ENCODE data around the gene SRRM4.
A peak's percentile ranks its signal among the peaks of the same experiment; 100 is the strongest.
"Not testable (repeated sequence)": the region's sequence is repeated elsewhere in the genome, so short reads cannot be mapped to it uniquely, and the experiment has no call there.

Gene SRRM4

DNA sequence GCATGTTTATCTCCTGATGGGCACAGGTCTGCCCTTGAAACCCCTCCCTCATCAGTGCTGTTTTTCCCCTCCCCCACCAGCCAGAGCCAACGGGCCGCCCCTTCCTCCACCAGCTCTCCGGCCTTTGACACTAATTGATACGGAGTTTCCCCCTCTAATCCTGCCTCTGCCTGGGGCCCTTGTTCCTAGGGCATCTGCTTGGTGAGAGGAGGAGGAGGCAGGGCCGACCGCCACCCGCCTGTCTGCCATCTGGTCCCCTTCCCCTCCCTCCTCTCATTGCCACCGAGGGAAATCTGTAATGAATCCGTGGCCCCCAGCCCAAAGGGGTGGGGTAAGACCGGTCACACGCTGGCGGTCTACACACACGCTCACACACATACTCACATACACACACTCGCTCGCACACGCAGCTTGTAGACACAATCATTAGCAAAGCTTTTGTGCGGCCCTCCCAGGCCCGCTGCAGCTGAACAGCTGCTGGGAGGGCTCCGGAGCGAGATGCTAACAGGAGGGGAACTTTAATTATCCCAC lies 27.4 kb downstream of the SRRM4 start:
- no peak for DNase-seq

DNA sequence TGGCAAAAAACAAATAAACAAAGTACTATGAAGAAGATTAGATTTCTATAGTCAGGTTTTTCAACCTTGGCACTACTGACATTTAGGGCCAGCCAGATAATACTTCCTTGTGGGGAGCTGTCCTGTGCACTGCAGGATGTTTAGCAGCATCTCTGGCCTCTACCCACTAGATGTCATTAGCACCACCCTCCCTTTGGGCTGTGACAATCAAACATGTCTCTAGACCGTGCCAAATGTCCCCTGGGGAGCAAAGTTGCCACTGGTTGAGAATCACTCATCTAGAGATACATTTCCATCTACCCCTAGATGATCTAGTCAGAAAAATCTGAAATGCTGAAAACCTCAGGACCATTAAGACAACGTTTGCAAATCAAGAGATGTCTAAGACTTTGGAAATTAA lies 29.9 kb downstream of the SRRM4 start:
- DNase-seq, result no peak

DNA sequence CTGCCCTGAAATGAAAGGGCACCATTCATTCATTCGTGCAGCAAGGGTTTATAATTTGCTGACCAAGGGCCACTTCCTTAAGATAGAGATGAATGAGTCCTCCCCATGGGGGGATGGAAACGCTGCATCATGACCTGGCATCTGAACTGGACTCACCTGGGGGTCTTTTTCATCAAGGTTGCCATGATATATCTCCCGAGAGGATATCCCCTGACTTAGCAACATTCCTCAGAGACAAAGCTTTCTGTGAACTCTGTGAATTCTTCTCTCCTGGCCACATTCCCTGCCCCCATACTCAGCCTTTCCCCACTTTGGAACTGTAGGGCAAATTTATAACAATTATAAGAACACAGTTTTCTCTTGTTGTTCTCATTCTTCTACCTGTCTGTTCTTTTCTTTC lies 30.8 kb downstream of the SRRM4 start:
- no peak for DNase-seq

DNA sequence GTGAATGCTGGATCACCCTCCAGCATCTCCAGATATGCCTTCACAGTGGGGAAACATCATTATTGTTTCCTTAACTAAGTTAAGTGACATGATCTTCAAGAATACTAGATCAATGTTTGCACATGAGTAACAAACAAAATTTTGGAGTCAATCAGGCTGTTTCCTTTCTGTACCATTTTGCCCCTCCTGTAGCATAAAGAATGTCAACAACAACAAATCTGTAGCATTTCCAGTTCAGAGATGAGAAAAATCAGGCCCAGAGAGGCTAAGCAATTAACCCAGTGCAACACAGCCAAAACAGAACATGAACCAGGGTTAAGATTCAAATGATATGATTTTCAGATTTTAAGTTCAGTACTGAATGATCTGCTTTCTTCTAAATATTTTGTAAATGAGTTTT lies 31.7 kb downstream of the SRRM4 start:
- no peak for DNase-seq

DNA sequence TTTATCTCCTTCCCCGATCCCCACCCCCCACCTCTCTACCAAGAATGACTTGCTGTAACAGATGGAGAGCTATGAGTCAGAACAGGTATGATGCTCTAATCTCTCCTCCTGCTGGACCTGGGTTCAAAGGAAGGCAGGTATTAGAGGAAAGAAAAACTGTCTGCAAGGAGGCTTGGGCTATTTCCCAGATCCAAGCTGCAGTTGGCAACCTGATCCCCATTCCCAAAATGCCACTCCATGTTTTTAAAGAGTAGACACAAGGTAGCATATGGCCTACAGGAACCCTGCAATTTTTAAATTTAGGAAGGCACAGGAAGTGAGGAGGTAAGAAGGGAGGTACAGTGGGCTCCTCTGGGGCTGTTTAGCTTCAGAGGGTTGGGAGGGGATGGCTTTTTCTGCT lies 33.0 kb downstream of the SRRM4 start:
- DNase-seq, result no peak

DNA sequence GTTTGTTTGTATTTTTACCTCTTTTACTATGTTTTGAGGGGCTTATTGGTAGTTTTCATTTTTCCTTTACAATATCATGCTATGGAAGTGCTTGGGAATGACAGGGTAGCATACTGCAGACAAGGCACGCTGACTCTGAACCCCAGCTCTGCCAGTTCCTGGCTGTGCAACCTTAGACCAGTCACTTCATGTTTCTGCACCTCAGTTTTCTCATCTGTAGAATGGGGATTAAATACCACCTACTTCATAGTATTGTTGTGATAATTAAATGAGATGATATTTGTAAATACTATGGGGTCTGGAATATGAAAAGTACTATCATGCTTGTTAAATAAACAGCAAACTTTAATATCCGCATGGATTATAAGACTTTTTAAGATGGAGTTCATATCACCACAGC lies 35.4 kb downstream of the SRRM4 start:
- no peak for DNase-seq

DNA sequence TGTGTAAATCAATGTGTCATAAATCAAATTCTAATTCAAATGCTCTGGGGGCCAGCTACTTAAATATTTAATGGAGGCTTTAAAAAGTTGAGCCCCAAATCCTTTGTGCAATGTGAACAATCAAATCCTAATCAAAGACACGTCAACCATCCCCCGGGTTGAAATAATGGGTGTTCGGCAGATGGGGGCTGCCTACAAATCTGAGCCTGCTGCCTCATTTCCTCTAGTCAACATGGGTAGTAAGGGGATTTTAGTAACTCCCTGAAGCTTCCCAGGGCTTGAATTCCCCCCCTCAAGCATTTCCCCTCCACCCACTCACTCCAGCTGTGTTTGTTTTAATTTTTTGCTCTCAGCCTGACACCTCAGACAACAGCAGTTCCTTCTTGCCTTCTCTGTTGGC lies 37.8 kb downstream of the SRRM4 start:
- DNase-seq, result no peak

DNA sequence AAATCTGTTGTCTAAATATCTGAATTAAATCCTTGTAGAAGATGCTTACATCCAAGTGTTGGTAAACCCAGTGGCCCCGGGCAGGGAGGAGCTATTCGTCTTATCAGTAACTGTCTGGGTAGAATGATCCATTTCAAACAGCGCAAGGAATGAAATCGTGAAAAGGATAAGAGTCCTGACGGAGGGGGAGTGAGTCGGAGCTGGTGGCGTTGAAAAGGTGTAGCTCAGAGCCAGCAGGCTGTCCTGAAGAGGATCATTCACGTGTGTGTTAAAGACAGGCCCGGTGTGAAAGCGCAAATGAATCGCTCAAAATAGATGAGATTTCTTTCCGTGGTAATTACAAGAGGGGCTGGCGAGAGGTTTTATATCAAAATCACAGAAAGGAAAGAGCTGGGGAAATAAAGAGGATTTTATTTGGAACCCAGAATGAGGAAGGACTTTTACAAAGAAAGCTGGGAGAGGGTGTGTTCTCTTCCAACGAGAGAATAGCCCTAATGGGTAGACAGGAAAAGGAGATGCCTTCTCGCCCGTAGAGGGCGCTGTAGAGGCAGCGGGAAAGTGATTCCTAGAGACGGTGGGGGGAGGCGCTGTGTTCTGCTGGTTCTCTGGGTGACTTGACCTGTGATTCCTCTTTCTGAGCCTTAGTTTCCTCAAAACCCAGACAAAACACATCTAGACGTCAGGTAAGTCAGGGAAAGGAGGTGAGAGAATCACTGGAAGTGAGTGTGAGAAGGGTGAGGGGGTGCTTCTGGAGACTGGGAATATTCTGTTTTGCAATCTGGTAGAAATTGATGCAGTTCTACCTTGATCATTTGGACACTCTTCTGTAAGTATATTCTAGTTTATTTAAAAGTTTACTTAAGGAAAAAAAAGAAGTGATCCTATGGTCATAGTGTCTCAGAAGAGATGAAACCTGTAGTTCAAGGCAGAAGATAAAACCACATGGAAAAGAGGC lies 39.3 kb downstream of the SRRM4 start:
- DNase-seq, result no peak

DNA sequence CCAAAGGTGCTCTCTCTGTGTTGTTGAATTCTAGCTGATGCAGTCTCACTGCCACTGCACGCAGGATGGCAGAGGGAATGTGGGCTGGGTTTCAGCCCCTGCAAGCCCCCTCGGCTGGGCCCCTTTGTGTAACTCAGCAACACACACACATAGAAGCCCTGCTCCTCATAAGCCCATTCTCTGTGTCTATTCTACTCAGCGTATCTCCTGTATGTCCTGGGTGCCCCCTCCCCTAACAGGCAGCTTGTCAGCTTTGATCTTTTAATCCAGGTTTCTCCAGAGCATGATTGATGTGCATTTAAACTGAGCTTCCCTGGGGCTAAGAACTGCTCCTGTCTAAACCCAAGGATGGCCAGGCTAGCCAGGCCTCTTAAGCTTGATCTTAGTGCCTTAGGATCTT lies 43.0 kb downstream of the SRRM4 start:
- no peak for DNase-seq

DNA sequence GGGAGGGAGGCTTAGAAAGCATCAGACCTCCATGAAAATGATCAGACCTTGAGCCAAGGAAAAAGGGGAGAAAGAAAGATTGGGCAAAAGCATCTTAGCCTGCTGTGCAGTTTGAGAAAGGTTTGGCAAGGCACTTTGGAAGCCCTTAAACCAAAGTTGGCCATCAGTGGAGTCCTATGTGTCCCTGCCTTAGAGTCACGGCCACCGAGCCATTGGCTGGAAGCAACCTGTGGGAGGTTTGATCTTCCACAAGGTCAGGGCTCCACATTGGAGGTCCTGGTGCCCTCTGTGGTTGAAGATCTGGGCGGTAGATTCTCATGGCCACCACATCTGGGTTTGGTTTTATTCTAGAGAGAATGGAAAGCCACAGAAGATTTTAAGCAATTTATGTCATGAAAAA lies 44.4 kb downstream of the SRRM4 start:
- DNase-seq, result no peak

DNA sequence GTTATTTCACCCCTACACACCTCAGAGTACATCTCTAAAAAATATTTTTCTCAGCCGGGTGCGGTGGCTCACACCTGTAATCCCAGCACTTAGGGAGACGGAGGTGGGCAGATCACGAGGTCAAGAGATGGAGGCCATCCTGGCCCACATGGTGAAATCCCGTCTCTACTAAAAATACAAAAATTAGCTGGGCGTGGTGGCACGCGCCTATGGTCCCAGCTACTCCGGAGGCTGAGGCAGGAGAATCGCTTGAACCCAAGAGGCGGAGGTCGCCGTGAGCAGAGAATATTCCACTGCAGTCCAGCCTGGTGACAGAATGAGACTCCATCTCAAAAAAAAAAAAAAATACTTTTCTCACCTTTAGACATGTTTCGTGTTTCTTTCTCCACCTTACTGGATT lies 52.0 kb downstream of the SRRM4 start:
- DNase-seq, result not testable (repeated sequence)

DNA sequence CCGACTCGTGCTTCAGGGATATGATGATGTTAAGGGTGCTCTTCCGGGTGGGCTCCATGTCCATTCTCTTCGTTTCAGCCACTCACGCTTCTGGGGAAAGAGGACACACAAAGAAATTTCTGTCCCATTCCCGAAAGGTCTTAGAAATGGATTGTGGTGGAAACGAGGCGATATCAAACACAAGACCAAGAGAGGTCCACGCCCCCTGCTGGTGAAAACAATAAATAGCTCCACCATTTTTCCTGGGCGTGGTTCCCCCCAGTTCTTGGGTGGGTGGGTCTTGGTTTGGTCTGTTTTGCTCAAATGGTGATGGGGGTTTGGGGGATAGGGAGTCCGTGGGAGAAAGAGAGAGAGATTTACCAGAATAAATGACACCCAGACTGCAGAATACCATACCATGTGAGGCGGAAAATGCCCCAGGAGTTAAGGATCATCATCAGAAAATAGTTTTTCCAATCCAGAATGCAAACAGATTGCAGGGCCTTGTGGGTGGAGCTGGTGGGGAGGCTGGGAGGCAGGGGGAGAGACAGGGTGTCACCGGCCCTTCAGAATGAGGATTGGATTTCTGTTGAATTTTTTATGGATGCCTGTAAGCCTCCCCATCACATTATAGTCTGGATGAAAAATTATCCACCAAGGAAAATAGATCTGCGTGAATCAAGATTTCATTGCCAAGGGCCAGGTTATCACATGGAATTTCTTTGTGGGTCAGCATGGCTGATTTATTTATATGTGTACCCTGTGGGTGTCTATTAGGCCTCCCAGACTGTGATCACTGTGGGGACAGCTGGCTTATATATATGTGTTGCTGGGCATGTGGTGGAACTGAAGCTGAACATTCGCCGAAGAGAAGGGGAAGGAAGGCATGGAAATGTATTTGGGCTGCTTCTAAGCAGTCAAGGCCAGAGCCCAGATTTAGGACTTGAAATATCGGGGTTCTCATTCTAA lies 55.8 kb downstream of the SRRM4 start:
- DNase-seq, result peak; percentile 8

DNA sequence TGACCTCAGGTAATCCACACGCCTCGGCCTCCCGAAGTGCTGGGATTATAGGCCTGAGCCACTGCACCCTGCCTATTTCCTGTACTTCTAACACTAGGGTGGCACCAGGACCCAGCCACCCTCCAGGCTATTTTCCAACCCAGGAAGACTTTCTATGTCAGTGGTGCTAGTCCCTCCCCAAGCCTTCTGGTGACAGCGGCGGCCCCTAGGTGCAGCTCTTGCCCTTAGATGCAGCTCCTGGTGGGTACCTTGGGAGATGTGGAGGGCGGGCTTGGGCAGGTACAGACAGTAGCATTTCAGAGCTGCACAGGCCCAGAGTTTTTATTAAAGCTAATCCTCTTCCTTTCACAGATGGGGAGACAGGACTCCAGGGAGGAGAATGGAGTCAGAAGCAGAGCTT lies 62.8 kb downstream of the SRRM4 start:
- DNase-seq, result no peak

DNA sequence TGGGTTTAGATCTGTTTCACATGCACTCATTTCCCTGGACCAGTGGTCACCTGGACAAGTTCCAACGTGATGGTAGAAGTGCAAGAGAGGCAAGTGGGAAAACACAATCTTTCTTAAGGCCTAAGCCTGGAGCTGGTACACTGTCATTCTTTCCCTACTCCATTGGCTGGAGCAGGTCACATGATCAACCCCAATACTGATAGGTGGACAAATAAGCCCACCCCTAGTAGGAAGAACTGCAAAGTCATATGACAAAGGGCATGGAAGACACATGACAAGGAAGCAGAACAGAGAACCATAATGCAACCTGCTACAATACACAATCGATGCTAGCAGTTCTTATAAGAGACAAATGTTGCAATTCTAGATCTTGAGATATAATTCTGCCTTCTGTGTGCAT lies 66.3 kb downstream of the SRRM4 start:
- no peak for DNase-seq

DNA sequence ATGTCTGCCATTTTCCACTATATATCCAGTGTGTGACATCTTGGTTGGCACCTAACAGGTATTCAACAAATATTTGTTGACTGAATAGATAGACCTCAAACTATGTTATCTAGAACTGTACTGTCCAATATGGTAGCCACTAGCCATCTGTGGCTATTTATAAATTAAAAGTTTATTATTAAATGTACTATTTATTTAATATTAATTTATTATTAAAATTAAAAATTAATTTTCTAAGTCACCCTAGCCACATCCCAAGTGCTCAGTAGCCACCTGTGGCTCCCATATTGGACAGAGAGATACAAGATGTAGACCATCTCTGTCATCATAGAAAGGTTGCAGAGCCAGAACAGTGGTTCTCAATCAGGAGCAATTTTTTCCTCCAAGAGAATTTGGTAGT lies 69.3 kb downstream of the SRRM4 start:
- DNase-seq, result no peak

DNA sequence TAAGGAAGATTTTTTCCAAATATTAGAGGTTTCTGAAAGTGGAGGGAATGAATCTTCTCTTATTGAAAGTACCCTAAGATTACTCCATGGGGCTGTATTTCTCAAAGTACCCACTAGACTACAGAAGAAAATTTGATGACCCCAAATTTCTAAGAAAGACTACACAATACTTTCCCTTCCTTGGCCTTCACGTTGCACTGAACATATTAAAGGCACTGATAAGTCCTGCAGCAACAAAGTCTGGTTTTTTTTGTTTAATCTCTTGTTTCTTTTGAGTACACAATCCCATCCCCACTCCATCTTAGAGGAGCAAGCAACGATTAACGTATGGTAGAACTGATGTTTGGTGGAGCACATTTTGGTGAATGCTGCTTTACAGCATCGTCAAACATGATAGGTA lies 70.1 kb downstream of the SRRM4 start:
- DNase-seq, result no peak

DNA sequence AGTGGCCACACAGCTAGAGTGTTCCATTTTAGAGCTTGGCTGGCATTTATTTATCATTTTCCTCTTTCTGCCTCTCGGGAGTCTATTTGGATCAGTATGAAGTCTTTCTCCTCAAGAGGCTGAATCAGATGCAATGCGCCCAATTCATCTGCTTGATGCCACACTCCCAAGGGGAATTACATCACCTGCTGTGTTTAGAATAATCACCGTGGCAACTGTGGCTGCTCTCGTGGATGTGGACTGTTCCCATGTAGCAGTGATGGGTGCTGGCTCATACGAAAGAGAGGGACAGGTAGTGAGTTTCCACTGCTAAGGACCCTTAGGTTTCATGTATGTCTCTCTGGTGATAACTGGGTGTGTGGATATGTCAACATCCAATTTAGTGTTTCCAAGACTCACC lies 70.7 kb downstream of the SRRM4 start:
- DNase-seq, result no peak

DNA sequence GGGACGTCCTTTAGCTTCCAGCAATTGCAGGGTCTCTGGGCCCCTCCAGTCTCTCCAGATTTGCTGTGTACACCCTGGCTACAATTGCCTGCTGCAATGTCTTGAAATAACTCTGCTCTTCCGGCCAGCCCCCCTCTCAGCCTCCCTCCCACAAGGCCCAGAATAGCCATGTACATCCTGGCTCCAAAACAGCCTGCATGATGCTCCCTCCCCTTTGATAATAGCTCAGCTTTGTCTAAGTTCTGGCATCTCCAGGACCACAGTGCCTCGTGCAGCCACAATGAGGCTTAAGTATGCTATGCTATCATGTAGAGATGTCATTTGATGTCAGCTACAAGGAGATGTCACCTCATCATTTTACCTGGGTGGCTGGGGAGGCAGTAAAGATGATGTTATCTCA lies 74.6 kb downstream of the SRRM4 start:
- no peak for DNase-seq

DNA sequence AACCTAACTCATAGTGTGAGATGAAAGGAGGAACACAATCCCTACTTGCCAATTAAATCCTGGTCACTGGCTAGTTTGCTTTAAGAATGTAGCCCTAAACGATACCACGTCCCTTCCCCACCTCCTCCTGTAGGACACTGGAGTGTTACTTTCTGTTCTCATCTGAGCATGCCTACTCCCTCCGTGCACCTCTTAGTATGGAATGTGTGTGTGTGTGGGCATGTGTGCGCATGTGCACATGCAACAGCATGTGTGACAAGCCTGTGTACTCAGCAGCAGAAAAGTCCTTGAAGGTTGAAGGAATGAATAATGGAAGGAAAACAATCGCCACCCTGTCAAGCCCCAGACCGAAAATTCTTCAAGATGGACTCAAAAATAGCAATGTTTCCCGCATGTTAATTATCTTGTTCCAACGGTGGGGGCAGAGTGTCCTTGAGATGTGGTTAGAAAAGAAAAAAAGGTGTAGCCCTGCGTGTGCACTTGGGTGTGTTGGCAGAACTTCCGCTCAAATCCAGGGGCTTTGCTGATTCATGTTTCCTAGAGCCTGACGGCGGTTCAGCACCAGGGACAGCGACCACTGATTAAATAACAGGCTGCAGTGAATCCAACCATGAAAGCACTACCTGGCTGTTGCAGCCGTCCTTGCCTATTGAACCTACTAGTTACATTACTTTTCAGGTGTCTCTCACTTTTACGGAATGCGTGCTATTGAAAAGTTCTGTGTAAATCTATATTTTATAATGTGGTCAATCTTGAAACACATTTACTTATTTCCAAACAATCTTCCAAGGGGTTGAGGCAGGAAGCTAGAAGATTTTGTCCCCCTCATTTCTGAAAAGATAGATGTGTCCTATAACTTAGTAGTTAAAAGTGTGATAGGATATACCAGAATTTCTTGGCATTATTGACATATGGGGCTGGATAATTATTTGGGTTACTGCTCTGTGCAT lies 79.8 kb downstream of the SRRM4 start:
- DNase-seq, result peak; percentile 30

DNA sequence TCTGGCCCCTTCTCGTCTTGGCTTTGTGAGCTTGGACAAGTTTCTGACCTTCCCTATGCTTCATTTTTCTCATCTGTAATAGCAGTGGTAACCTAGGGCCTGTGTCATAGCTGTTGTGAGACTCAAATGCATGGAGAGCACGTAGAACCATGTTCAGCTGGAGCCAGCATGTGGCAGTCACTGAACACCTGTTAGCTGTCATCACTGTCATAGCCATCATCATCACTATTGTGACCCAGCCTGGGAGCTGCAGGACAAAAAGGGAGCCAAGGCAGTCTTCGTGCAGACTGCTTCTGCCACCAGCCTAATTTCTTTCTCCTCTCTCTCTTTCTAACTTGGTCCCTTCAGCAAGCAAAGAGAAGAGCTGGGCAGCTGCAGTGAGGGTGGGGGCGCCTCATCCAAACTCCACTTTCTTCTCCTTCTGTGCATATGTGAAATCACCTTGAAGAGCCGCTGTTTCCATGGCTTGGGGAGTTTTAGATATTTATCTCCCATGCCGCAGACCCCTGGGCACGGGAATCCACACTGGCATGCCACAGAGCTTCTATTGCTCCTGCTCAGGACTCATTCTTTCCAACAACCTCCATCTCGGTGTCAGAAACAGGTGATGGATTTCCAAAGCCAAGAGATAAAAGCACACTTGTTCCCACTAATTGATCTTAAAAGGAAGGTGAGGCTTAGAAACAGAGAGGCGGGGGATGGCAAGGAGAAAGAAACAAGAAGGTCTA lies 87.0 kb downstream of the SRRM4 start:
- DNase-seq, result no peak

DNA sequence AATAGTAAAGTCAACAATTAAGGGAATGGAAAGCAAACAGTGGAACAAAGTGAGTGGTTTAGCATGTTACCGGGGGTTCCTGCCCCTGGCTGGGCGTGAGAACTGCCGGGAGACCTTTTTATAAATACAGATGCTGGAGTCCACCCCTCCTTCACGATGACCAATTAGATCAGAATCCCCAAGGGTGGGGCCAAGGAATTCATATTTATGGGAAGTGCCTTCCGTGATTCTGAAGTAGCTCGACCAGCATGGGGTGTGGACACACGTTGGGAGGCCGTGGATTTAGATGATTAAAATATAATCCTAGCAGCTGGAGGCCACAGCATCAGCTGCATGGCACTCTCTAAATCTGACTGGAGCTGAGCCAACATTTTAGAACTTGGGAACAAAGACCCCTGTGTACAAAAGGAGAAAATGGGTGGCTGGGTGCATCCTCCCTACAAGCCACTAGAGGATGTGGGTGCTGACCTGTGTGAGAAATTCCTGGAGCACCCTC lies 87.9 kb downstream of the SRRM4 start:
- DNase-seq, result no peak

DNA sequence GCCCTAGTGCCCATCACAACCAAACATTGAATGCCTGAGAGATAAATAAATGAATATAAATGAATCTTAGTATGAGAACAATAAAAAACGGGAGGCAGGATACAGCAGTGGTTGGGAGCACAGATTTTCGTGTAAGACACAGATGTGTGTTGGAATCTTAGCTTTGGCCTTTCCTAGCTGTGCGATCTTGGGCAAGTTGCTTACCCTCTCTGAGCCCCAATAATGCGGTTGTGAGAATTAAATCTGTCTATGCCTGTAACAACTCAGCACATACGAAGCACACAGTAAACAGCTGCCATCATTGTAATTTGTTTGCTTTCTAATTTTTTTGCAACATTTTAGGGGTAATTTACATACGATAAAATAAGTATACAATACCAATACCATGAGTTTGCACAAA lies 89.8 kb downstream of the SRRM4 start:
- DNase-seq, result no peak
